ENCODE measurements around the gene IFIH1.

GRCh38 chr2:162327134-162327769 is 8.8 kb upstream of the IFIH1 start:
- TF ChIP-seq CTCF (conservative IDR thresholded peaks at IDR 0.05; ENCODE audit: low read length), result peak; percentile 83
- TF ChIP-seq EZH2phosphoT487 (IDR thresholded peaks at IDR 0.05; ENCODE audit: borderline replicate concordance), result no peak
